Measurements from ENCODE around the gene USP4.
"Not testable (repeated sequence)": the region's sequence is repeated elsewhere in the genome, so short reads cannot be mapped to it uniquely, and the experiment has no call there.

DNA sequence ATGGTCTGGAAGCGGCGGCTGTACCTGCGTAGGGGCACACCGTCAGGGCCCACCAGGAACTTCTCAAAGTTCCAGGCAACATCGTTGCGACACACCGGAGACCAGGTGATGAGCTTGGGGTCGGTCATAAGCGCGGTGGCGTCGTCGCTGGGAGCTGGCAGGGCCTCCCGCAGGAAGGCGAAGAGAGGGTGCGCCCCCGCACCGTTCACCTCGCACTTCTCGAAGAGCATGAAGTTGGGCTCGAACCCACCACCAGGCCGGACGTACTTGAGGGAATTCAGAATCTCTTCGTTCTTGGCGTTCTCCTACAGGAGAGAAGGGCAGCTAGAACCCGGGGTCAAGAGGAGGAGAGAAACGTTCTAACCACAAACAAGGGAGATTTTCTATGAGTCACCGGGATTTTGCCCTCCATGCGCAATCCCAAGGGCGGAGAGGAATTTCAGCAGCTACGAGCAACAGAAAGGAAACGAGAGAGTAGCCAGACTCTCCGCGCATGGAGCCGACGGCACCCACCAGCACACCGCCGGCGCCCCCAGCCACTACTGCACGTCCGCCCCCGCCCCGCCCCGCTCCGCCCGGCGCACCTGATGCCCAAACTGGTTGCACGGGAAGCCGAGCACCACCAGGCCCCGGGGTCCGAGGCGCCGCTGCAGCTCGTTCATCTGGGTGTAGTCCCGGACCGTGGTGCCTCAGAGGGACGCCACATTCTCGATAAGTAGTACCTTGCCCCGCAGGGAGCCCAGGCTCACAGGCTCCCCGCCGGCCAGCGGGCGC is 17.8 kb upstream of the USP4 start:
- TF ChIP-seq CTCF, POLR2A (IDR thresholded peaks at IDR 0.05): not testable (repeated sequence)
